ENCODE data around the gene CLDN20.
A peak's percentile ranks its signal among the peaks of the same experiment; 100 is the strongest.
"Not testable (repeated sequence)": the region's sequence is repeated elsewhere in the genome, so short reads cannot be mapped to it uniquely, and the experiment has no call there.

CLDN20 gene

GRCh38 chr6:155265843-155266535 is 2.2 kb downstream of the CLDN20 start:
- no peak overlapping the region for H3K4me3 ChIP-seq
- H3K27ac ChIP-seq, result no peak overlapping the region

GRCh38 chr6:155267411-155267810 is 3.6 kb downstream of the CLDN20 start:
- Histone ChIP-seq H3K27ac (no peak overlapping the region), H3K4me3 (no peak overlapping the region)

- H3K27ac ChIP-seq, H3K4me3 ChIP-seq: not testable (repeated sequence)
Observed at GRCh38 chr6:155268088-155268867, 4.5 kb downstream of the CLDN20 start.

GRCh38 chr6:155269765-155270164 is 6.0 kb downstream of the CLDN20 start:
- Histone ChIP-seq H3K4me3 (no peak overlapping the region), H3K27ac (peak overlapping the region in 1 of 21 experiments; percentile 19)

GRCh38 chr6:155270561-155271091 is 6.8 kb downstream of the CLDN20 start:
- Histone ChIP-seq H3K27ac (peak overlapping the region in 1 of 21 experiments; percentile 68), H3K4me3 (no peak overlapping the region)

- Histone ChIP-seq H3K4me3 (no peak overlapping the region), H3K27ac (peak overlapping the region in 2 of 21 experiments; percentile 8 to 68)
Observed at GRCh38 chr6:155271145-155271544, 7.3 kb downstream of the CLDN20 start.

GRCh38 chr6:155272353-155273232 is 8.8 kb downstream of the CLDN20 start:
- Histone ChIP-seq H3K4me3 (peak overlapping the region in 1 of 7 experiments; percentile 13), H3K27ac (peak overlapping the region in 11 of 21 experiments; percentile 13 to 70 (median 47))

- Histone ChIP-seq H3K4me3 (no peak overlapping the region), H3K27ac (peak overlapping the region in 13 of 21 experiments; percentile 10 to 68 (median 34))
Observed at GRCh38 chr6:155273431-155273830, 9.6 kb downstream of the CLDN20 start.

GRCh38 chr6:155274106-155274505 is 10.3 kb downstream of the CLDN20 start:
- no peak overlapping the region for H3K4me3 ChIP-seq
- H3K27ac ChIP-seq, result peak overlapping the region in 14 of 21 experiments; percentile 3 to 68 (median 38)

GRCh38 chr6:155274533-155274932 is 10.7 kb downstream of the CLDN20 start:
- H3K4me3 ChIP-seq, result no peak overlapping the region
- peak overlapping the region in 12 of 21 experiments; percentile 3 to 68 (median 33) for H3K27ac ChIP-seq

GRCh38 chr6:155275808-155276480 is 12.1 kb downstream of the CLDN20 start:
- peak overlapping the region in 4 of 21 experiments; percentile 13 to 55 (median 30) for H3K27ac ChIP-seq
- H3K4me3 ChIP-seq, result no peak overlapping the region

GRCh38 chr6:155276638-155277037 is 12.8 kb downstream of the CLDN20 start:
- Histone ChIP-seq H3K27ac (peak overlapping the region in 1 of 21 experiments; percentile 32), H3K4me3 (no peak overlapping the region)

- Histone ChIP-seq H3K4me3 (no peak overlapping the region), H3K27ac (peak overlapping the region in 4 of 21 experiments; percentile 14 to 45 (median 26))
Observed at GRCh38 chr6:155278319-155279049, 14.7 kb downstream of the CLDN20 start.

GRCh38 chr6:155284775-155285174 is 21.0 kb downstream of the CLDN20 start:
- Histone ChIP-seq H3K27ac (no peak overlapping the region), H3K4me3 (no peak overlapping the region)

GRCh38 chr6:155287762-155288161 is 23.9 kb downstream of the CLDN20 start:
- no peak overlapping the region for H3K4me3 ChIP-seq
- H3K27ac ChIP-seq, result no peak overlapping the region

- Histone ChIP-seq H3K4me3 (no peak overlapping the region), H3K27ac (no peak overlapping the region)
Observed at GRCh38 chr6:155290491-155290890, 26.7 kb downstream of the CLDN20 start.

- H3K4me3 ChIP-seq, result no peak overlapping the region
- peak overlapping the region in 1 of 21 experiments; percentile 26 for H3K27ac ChIP-seq
Observed at GRCh38 chr6:155291291-155291690, 27.5 kb downstream of the CLDN20 start.

- Histone ChIP-seq H3K27ac (no peak overlapping the region), H3K4me3 (no peak overlapping the region)
Observed at GRCh38 chr6:155292711-155293110, 28.9 kb downstream of the CLDN20 start.

All from skin epidermis (tissue), 12 donors.